Ishikawa (cell line): ENCODE results near the gene AFDN.

Experiments
- EP300 ChIP-seq: IDR thresholded peaks from 2 replicates; pipeline ENCODE4 v1.6.1; 2012; ENCODE audit warnings: borderline replicate concordance
- MAX ChIP-seq: IDR thresholded peaks from 2 replicates; pipeline ENCODE4 v1.6.1; 2012
- NFIC ChIP-seq: IDR thresholded peaks from 2 replicates; pipeline ENCODE4 v1.6.1; 2012
- RAD21 ChIP-seq: IDR thresholded peaks from 2 replicates; pipeline ENCODE4 v1.6.1; 2012; ENCODE audit warnings: low read depth
- TCF12 ChIP-seq: IDR thresholded peaks from 2 replicates; pipeline ENCODE4 v1.6.1; 2012; ENCODE audit warnings: low read depth
- TEAD4 ChIP-seq: IDR thresholded peaks from 2 replicates; pipeline ENCODE4 v1.6.1; 2012
- TF ChIP-seq, protein P1 (sequence below): IDR thresholded peaks from 2 replicates; pipeline ENCODE4 v1.6.1; 2012; ENCODE audit warnings: low read depth, mild to moderate bottlenecking
- TF ChIP-seq, protein P2 (sequence below): IDR thresholded peaks from 2 replicates; pipeline ENCODE4 v1.6.1; 2012

- TF ChIP-seq EP300, result no peak
- no peak for TF ChIP-seq MAX
- no peak for TF ChIP-seq RAD21
- TF ChIP-seq, protein P1, sequence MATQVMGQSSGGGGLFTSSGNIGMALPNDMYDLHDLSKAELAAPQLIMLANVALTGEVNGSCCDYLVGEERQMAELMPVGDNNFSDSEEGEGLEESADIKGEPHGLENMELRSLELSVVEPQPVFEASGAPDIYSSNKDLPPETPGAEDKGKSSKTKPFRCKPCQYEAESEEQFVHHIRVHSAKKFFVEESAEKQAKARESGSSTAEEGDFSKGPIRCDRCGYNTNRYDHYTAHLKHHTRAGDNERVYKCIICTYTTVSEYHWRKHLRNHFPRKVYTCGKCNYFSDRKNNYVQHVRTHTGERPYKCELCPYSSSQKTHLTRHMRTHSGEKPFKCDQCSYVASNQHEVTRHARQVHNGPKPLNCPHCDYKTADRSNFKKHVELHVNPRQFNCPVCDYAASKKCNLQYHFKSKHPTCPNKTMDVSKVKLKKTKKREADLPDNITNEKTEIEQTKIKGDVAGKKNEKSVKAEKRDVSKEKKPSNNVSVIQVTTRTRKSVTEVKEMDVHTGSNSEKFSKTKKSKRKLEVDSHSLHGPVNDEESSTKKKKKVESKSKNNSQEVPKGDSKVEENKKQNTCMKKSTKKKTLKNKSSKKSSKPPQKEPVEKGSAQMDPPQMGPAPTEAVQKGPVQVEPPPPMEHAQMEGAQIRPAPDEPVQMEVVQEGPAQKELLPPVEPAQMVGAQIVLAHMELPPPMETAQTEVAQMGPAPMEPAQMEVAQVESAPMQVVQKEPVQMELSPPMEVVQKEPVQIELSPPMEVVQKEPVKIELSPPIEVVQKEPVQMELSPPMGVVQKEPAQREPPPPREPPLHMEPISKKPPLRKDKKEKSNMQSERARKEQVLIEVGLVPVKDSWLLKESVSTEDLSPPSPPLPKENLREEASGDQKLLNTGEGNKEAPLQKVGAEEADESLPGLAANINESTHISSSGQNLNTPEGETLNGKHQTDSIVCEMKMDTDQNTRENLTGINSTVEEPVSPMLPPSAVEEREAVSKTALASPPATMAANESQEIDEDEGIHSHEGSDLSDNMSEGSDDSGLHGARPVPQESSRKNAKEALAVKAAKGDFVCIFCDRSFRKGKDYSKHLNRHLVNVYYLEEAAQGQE, result no peak
- no peak for TF ChIP-seq TEAD4
- no peak for TF ChIP-seq NFIC
- TF ChIP-seq, protein P2, sequence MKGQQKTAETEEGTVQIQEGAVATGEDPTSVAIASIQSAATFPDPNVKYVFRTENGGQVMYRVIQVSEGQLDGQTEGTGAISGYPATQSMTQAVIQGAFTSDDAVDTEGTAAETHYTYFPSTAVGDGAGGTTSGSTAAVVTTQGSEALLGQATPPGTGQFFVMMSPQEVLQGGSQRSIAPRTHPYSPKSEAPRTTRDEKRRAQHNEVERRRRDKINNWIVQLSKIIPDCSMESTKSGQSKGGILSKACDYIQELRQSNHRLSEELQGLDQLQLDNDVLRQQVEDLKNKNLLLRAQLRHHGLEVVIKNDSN, result no peak
- no peak for TF ChIP-seq TCF12
These were observed 186.7 kb downstream of the AFDN start for GRCh38 chr6:168013250-168013915.
